Left lung (tissue), 10 donors: ENCODE data around the gene GPR158. TPM values are rescaled to one million over a fixed set of nuclear protein-coding genes. Genes with fewer than 3 reads are reported as not detected.
"Not testable (repeated sequence)": the region's sequence is repeated elsewhere in the genome, so short reads cannot be mapped to it uniquely, and the experiment has no call there.

ENCODE experiments used
- ATAC-seq: fragments of 200-7000 bp; cut with Tn5 transposase; one replicate; pipeline ENCODE4 v1.9.1; 2020; ENCODE audit warnings: moderate library complexity
- DNase-seq, 4 donors: peaks; one replicate each; pipeline ENCODE4 v3.0.0-alpha.2; 2013 to 2020
- H3K27ac ChIP-seq, 2 donors: fragments of 200-600 bp; sonication (generic) in 1 of 2; one replicate each; pipeline versions ENCODE4 v1.5.0 to v1.8.0; 2020 to 2021
- H3K27me3 ChIP-seq, 2 donors: fragments of 200-600 bp; sonication (generic) in 1 of 2; one replicate each; pipeline versions ENCODE4 v1.5.0 to v1.8.0; 2020 to 2021
- H3K36me3 ChIP-seq, 2 donors: fragments of 200-600 bp; sonication (generic) in 1 of 2; one replicate each; pipeline versions ENCODE4 v1.5.0 to v1.8.0; 2020 to 2021
- H3K4me1 ChIP-seq, 2 donors: fragments of 200-600 bp; one replicate each; pipeline ENCODE4 v1.8.0; 2021
- H3K4me3 ChIP-seq, 2 donors: fragments of 200-600 bp; sonication (generic) in 1 of 2; one replicate each; pipeline versions ENCODE4 v1.5.0 to v1.8.0; 2020 to 2021; ENCODE audit warnings: mild to moderate bottlenecking in 1 of 2
- H3K9me3 ChIP-seq, 2 donors: fragments of 200-600 bp; sonication (generic) in 1 of 2; one replicate each; pipeline versions ENCODE4 v1.5.0 to v1.8.0; 2020 to 2021
- intact Hi-C, 2 donors: fragments of 100-400 bp; cut with DNase I; formaldehyde crosslinking; loops; one replicate each; pipeline versions ENCODE4 v1.11.2 to v1.14.2; 2022
- polyA plus RNA-seq, 6 donors: library from polyadenylated mRNA; unstranded; fragments of 120-200 nt; gene quantifications; one replicate each; pipeline ENCODE4 v1.2.1, GENCODE V29; 2013; ENCODE audit not compliant: insufficient read length in 6 of 6
- total RNA-seq, 2 donors: library from RNA; stranded (reverse); fragmentation: NEBNext Ultra II Directional; extraction: Animal tissue kit (Norgen Biotek cat#: 25700); gene quantifications; one replicate each; pipeline ENCODE4 v1.2.1, GENCODE V29; 2021
- TF ChIP-seq, protein P1 (sequence below), 2 donors: fragments of 200-600 bp; sonication (generic) in 1 of 2; IDR thresholded peaks; one replicate each; pipeline versions ENCODE4 v1.5.0 to v1.8.0; 2021; ENCODE audit warnings: antibody characterized with exemption in 2 of 2
- donor health status: DM: no; HTN: yes; CAD: no.
- donor health status: DM: no; HTN: no; CAD: no.

The GPR158 gene
- total and polyA plus RNA-seq, 8 donors, result 0.05 to 1.5 (median 0.88) TPM

DNA sequence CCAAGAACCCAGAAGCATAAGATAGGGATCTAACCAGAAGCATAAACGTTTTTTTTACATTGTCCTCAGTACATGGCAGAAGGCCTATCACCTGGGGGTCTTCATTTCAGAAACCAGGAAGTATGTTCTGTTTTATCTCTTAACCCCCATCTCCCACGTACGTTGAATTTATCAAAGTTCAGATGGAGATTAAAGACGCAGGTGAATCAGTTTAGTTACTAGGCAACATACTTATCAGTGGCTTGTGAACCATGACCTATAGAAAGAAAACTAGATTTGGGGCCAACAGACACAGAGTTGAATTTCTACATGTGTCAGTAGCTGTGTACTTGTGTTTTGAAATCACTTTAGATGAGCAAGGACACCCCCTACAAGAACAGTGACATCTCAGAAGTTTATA is 122.7 kb downstream of the GPR158 start:
- TF ChIP-seq, protein P1, sequence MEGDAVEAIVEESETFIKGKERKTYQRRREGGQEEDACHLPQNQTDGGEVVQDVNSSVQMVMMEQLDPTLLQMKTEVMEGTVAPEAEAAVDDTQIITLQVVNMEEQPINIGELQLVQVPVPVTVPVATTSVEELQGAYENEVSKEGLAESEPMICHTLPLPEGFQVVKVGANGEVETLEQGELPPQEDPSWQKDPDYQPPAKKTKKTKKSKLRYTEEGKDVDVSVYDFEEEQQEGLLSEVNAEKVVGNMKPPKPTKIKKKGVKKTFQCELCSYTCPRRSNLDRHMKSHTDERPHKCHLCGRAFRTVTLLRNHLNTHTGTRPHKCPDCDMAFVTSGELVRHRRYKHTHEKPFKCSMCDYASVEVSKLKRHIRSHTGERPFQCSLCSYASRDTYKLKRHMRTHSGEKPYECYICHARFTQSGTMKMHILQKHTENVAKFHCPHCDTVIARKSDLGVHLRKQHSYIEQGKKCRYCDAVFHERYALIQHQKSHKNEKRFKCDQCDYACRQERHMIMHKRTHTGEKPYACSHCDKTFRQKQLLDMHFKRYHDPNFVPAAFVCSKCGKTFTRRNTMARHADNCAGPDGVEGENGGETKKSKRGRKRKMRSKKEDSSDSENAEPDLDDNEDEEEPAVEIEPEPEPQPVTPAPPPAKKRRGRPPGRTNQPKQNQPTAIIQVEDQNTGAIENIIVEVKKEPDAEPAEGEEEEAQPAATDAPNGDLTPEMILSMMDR (IDR thresholded peaks at IDR 0.05), result no peak
- H3K9me3 ChIP-seq, result peaks cover 0 to 3% of the 10 kb centered on the region in 2 donors
- intact Hi-C loops, result no loop called here
- H3K36me3 ChIP-seq, result no peaks in the 10 kb centered on the region
- no peak overlapping the region for H3K27ac ChIP-seq
- no peak overlapping the region for H3K4me3 ChIP-seq
- H3K4me1 ChIP-seq, result no peaks in the 10 kb centered on the region
- ATAC-seq (no peak), DNase-seq (no peak)
- H3K27me3 ChIP-seq, result no peaks in the 10 kb centered on the region

DNA sequence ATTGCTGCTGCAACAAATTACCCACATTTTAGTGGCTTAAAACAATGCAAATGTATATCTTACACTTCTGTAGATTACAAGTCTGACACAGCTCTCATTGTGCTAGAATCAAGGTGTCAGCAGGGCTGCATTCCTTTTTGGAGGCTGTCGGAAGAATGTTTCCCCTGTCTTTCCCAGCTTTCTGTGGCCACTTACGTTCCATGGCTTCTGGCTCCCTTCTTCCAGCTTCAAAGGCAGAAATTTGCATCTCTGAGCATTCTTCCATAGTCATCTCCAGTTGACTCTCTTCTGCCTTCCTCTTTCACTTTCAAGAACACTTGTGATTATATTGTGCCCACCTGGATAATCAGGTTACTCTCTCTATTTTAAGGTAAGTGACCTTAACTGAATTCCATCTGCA is 125.3 kb downstream of the GPR158 start:
- no peak overlapping the region for H3K27ac ChIP-seq
- TF ChIP-seq, protein P1 (IDR thresholded peaks at IDR 0.05), result no peak
- H3K4me1 ChIP-seq, result no peaks in the 10 kb centered on the region
- intact Hi-C loops, result no loop called here
- no peaks in the 10 kb centered on the region for H3K27me3 ChIP-seq
- DNase-seq, result no peak
- H3K36me3 ChIP-seq, result no peaks in the 10 kb centered on the region
- H3K9me3 ChIP-seq, result peaks cover 0 to 3% of the 10 kb centered on the region in 2 donors
- H3K4me3 ChIP-seq, result no peak overlapping the region
- no peak for ATAC-seq

DNA sequence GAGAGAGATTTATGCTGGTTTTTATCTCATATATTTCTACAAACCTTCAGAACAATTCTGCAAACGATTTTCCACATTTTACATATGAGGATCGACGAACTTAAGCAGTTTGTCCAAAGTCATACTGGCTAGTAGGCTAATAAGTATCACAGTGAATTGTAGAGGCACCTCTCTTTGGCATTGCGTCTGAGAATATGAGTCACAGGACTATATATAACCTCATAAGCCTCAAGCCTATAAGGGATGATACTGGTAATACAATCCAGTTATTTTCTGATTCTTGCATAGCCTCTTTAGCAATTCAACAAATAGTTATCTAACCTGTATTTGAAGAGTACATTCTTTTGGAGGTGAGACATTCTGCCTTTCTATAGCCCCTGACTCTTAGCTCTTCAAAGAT is 129.8 kb downstream of the GPR158 start:
- H3K27me3 ChIP-seq, result no peaks in the 10 kb centered on the region
- intact Hi-C loops, result no loop called here
- H3K4me3 ChIP-seq, result no peak overlapping the region
- DNase-seq, result no peak
- H3K9me3 ChIP-seq, result peaks cover 0 to 9% of the 10 kb centered on the region in 2 donors
- H3K4me1 ChIP-seq, result no peaks in the 10 kb centered on the region
- TF ChIP-seq, protein P1 (IDR thresholded peaks at IDR 0.05), result no peak
- H3K36me3 ChIP-seq, result no peaks in the 10 kb centered on the region
- ATAC-seq, result no peak
- H3K27ac ChIP-seq, result no peak overlapping the region

DNA sequence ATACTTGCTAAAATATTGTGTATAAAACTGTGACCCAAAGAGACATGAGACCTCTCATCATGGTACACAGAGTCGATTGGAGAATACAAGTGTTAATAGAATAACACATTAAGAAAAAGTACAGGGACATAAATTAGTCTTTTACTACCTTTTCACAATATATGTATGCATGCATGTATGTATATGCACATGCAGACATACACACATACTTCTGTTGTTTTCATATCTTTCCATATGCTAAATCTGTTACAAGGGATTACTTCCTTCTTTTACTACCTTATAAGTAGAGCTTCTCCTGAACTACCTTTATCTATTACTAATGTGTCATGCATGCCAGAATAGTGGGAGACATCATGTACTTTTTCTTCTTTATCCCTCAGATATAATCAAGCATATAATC is 131.6 kb downstream of the GPR158 start:
- no peaks in the 10 kb centered on the region for H3K27me3 ChIP-seq
- DNase-seq (no peak), ATAC-seq (no peak)
- intact Hi-C loops, result no loop called here
- H3K9me3 ChIP-seq, result peaks cover 0 to 9% of the 10 kb centered on the region in 2 donors
- no peaks in the 10 kb centered on the region for H3K36me3 ChIP-seq
- TF ChIP-seq, protein P1 (IDR thresholded peaks at IDR 0.05), result no peak
- no peaks in the 10 kb centered on the region for H3K4me1 ChIP-seq
- H3K27ac ChIP-seq, result no peak overlapping the region
- no peak overlapping the region for H3K4me3 ChIP-seq

DNA sequence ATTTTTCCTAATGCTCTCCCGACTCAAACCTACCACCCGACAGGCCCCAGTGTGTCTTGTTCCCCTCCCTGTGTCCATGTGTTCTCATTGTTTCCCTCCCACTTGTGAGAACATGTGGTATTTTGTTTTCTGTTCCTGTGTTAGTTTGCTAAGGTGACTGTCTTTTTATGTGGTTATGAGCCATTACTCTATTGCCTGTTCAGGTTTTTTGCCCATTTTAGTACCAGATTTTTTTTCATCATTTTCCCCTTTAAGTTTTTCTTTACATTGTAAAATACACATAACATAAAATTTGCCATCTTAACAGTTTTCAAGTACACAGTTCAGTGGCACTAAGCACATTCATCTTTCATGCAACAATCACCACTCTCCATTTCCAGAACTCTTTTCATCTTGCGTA is 133.5 kb downstream of the GPR158 start:
- TF ChIP-seq, protein P1 (IDR thresholded peaks at IDR 0.05), result no peak
- DNase-seq, result no peak
- no peaks in the 10 kb centered on the region for H3K4me1 ChIP-seq
- H3K9me3 ChIP-seq, result peaks cover 0 to 6% of the 10 kb centered on the region in 2 donors
- intact Hi-C loops, result no loop called here
- no peaks in the 10 kb centered on the region for H3K27me3 ChIP-seq
- no peak overlapping the region for H3K4me3 ChIP-seq
- no peaks in the 10 kb centered on the region for H3K36me3 ChIP-seq
- no peak overlapping the region for H3K27ac ChIP-seq
- no peak for ATAC-seq

DNA sequence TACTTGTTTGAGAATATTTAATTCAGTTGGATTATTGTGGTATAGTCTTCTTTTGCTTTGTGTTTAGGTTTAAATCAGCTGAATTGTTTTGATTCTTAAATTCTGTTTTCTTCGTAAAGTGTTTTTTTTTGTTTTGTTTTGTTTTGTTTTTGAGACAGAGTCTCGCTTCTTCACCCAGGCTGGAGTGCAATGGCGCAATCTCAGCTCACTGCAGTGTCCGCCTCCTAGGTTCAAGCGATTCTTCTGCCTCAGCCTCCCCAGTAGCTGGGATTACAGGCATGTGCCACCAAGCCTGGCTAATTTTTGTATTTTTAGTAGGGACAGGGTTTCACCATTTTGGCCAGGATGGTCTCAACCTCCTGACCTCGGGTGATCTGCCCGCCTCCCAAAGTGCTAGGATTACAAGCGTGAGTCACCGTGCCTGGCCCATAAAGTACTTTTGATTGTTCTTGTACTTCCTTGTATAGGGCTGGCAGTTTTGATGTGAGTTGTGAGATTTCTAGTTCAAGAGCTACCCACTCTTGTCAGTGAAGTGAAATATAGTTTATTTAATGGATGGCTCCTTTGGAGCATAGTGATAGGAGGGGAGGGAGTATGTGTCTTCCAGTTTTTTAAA is 142.9 kb downstream of the GPR158 start:
- H3K4me1 ChIP-seq, H3K4me3 ChIP-seq, ATAC-seq, intact Hi-C loops, H3K27ac ChIP-seq, H3K36me3 ChIP-seq, H3K27me3 ChIP-seq: not testable (repeated sequence)
- H3K9me3 ChIP-seq, result peaks cover 0 to 19% of the 10 kb centered on the region in 2 donors
- peak in 1 of 4 donors; percentile 13 for DNase-seq
